Vagina (tissue), 2 donors: ENCODE measurements around the gene NSUN5.
"Not testable (repeated sequence)": the region's sequence is repeated elsewhere in the genome, so short reads cannot be mapped to it uniquely, and the experiment has no call there.

Source experiments
- CTCF ChIP-seq, 3 experiments: fragments of 450-650 bp in 2 of 3; fragments of 200-600 bp in 1 of 3; sonication (generic) in 1 of 3; IDR thresholded peaks; one replicate each; pipeline ENCODE4 v1.5.1; 2017 to 2019; ENCODE audit warnings: antibody characterized with exemption in 3 of 3, mild to moderate bottlenecking in 2 of 3, moderate library complexity in 2 of 3
- POLR2AphosphoS5 ChIP-seq, 2 donors: sonication (generic); formaldehyde crosslinking; IDR thresholded peaks; one replicate each; pipeline ENCODE4 v1.9.0; 2017; ENCODE audit warnings: antibody characterized with exemption in 2 of 2, mild to moderate bottlenecking in 2 of 2, low read depth in 1 of 2; ENCODE audit not compliant: insufficient read depth in 1 of 2

- not testable (repeated sequence) for TF ChIP-seq CTCF (IDR thresholded peaks at IDR 0.05); POLR2AphosphoS5 (IDR thresholded peaks at IDR 0.05; ENCODE audit: insufficient read depth in 1 of 2, low read depth in 1 of 2)
Observed at GRCh38 chr7:73302846-73303245, 5.8 kb downstream of the NSUN5 start.
